Measurements from ENCODE around the gene ZNF516. TPM values are rescaled to one million over a fixed set of nuclear protein-coding genes. Genes with fewer than 3 reads are reported as not detected.
A peak's percentile ranks its signal among the peaks of the same experiment; 100 is the strongest.
"Not testable (repeated sequence)": the region's sequence is repeated elsewhere in the genome, so short reads cannot be mapped to it uniquely, and the experiment has no call there.

The ZNF516 gene
- polyA plus RNA-seq (ENCODE audit: insufficient read length in 4 of 4): 10 to 100 TPM; 43.0 to 46.5 (median 44.5) TPM

GRCh38 chr18:76495006-76495370, at the start of gene ZNF516:
ZNF516 (minus strand) TSS chr18:76495242; CDS start chr18:76443054, 52,188 bp downstream.
- no peak for DNase-seq (ENCODE audit: low read depth in 4 of 4, low spot score in 3 of 4)

- DNase-seq (ENCODE audit: low read depth in 4 of 4, low spot score in 3 of 4): no peak
Observed at GRCh38 chr18:76538846-76539245, 43.8 kb upstream of the ZNF516 start.

DNA sequence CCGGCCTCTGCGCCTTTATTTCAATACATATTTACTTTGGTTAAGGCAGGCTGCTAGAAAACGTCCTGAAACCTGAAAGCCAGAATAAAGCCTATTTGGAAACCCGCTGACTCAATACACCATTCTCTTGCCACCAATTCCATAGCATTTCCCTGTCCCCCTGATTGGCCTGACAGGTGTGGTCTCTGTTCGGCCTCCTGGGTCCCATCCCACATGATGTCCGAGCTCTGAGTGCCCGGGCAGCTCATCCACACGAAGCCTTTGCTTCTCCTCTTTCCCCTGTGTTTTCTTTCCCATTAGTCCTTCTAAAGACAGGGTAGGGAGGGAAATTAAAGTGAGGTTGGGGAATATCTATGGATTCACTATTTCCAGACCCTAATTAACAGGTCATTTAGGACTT, 42.6 kb upstream of the ZNF516 start:
- DNase-seq (ENCODE audit: low read depth in 4 of 4, low spot score in 3 of 4): no peak

DNA sequence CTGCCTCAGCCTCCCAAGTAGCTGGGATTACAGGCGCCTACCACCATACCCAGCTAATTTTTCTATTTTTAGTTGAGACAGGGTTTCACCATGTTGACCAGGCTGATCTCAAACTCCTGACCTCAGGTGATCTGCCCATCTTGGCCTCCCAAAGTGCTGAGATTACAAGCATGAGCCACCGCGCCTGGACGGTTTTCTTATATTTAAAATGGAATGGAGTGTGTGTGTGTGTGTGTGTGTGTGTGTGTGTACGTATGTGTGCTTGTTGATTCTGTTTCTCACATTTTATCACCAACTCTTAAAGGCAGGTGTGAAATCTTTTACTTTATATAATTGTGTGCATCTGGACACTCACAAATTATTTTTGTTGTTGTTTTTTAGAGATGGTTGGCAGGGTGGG, 41.6 kb upstream of the ZNF516 start:
- not testable (repeated sequence) for DNase-seq (ENCODE audit: low read depth in 4 of 4, low spot score in 3 of 4)

- no peak for DNase-seq (ENCODE audit: low read depth in 4 of 4, low spot score in 3 of 4)
Observed at GRCh38 chr18:76532875-76533274, 37.8 kb upstream of the ZNF516 start.

- DNase-seq (ENCODE audit: low read depth in 4 of 4, low spot score in 3 of 4): no peak
Observed at GRCh38 chr18:76530846-76531245, 35.8 kb upstream of the ZNF516 start.

GRCh38 chr18:76530391-76530790, 35.3 kb upstream of the ZNF516 start:
- DNase-seq (ENCODE audit: low read depth in 4 of 4, low spot score in 3 of 4): no peak

- DNase-seq (ENCODE audit: low read depth in 4 of 4, low spot score in 3 of 4): no peak
Observed at GRCh38 chr18:76529433-76529811, 34.4 kb upstream of the ZNF516 start.

- DNase-seq (ENCODE audit: low read depth in 4 of 4, low spot score in 3 of 4): peak; percentile 66 to 72 (median 67)
Observed at GRCh38 chr18:76528477-76529432, 33.7 kb upstream of the ZNF516 start.

GRCh38 chr18:76525911-76526310, 30.9 kb upstream of the ZNF516 start:
- no peak for DNase-seq (ENCODE audit: low read depth in 4 of 4, low spot score in 3 of 4)

GRCh38 chr18:76524900-76525698, 30.1 kb upstream of the ZNF516 start:
- peak; percentile 80 to 92 (median 90) for DNase-seq (ENCODE audit: low read depth in 4 of 4, low spot score in 3 of 4)

- DNase-seq (ENCODE audit: low read depth in 4 of 4, low spot score in 3 of 4): no peak
Observed at GRCh38 chr18:76524477-76524876, 29.4 kb upstream of the ZNF516 start.

- DNase-seq (ENCODE audit: low read depth in 4 of 4, low spot score in 3 of 4): no peak
Observed at GRCh38 chr18:76522551-76522950, 27.5 kb upstream of the ZNF516 start.

DNA sequence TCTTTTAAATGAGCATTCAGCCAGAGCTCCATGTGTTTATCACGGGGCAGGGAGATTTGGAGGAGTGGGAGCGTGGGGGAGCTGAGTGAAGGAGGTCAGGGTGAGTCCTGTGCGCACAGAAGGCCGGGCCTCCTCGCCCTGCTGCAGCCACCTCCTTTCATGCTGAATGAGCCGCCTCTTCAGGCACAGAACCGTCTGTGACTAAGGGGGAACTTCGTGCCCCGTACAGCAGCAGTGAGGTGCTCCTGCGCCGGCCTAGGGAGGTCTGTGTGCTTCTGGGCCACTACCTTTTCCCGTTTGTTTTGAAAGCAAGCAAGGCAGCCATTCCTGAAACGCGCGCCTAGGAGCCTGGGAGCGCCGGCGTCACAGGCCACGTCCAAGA, 27.1 kb upstream of the ZNF516 start:
- no peak for DNase-seq (ENCODE audit: low read depth in 4 of 4, low spot score in 3 of 4)

GRCh38 chr18:76521417-76522121, 26.5 kb upstream of the ZNF516 start:
- no peak for DNase-seq (ENCODE audit: low read depth in 4 of 4, low spot score in 3 of 4)

GRCh38 chr18:76518860-76519538, 24.0 kb upstream of the ZNF516 start:
- peak in 1 of 4 donors; percentile 48 for DNase-seq (ENCODE audit: low read depth in 4 of 4, low spot score in 3 of 4)

DNA sequence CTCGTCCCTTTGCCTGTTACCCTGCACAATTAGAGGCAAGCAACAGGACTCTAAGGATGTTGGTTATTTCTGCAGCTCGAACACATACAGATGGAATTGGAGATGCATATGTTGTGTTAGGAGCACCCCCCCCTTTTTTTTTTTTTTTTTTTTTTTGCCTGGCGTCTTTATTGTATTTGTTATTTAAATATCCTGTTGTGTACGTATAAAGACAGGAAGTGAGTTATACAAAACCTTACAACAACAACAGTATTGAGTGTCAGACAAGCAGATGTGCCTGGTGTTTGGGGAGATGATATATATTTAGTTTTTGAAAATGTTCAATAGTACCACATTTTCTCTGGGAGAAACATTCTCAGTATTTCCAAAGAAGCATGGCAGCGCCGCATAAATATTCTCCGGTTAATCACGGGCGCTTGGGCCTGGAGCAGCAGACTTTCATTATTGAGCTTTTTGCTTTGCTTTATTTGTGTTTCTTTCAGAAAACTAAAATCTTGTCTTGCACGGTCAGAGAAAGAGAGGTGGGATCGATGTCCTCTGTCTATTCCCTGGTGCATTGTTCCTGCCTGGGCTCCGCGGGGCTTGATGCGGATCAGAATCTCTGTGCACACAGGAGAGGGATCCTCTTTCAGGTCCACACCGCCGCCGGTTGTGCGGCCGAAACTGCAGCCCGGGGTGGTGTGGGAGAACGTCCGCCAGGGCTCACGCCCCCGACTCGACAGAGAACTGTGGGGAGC, 23.2 kb upstream of the ZNF516 start:
- DNase-seq (ENCODE audit: low read depth in 4 of 4, low spot score in 3 of 4): peak in 2 of 4 donors; percentile 46 to 47

DNA sequence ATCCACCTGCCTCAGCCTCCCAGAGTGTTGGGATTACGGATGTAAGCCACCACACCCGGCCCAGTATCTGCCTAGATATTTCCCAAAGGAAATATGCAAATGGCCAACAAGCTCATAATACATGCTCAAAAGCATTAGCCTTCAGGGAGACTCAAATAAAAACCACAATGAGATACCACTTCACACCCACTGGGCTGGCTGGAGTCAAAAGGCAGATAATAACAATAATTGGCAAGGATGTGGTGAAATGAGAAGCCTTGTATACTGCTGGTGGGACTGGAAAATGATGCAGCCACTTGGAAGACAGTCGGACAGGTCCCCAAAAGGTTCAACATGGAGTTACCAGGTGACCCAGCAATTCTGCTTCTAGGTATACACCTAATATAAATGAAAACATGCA, 20.5 kb upstream of the ZNF516 start:
- no peak for DNase-seq (ENCODE audit: low read depth in 4 of 4, low spot score in 3 of 4)

DNA sequence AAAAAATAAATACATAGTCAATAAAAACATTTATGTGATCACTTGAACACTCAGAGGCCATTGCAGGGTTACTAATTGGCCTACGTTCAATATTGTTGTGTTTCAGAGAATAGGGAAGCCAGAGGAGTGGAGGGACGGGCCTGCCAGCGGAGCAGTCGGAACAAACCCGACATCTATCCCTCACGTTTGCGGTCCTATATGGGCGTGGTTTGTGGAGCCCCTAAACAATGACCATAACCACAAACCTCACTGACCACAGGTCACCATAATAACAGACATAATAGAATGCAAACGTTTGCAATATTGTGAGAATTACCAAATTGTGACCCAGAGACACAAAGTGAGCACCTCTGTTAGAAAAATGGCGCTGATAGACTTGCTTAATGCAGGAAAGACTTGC, 19.5 kb upstream of the ZNF516 start:
- no peak for DNase-seq (ENCODE audit: low read depth in 4 of 4, low spot score in 3 of 4)

Data from right renal pelvis (tissue), 4 donors.